ENCODE data around the gene TMEM238. TPM values are rescaled to one million over a fixed set of nuclear protein-coding genes. Genes with fewer than 3 reads are reported as not detected.
A peak's percentile ranks its signal among the peaks of the same experiment; 100 is the strongest.

Gene TMEM238
- total and polyA plus RNA-seq, 9 of the 15 experiments (the other 6 are each of a cell fraction or from before 2014, with no cell fraction given): 0.18 to 5.1 (median 1.3) TPM; not detected in 4

GRCh38 chr19:55384131-55384919, at the start of gene TMEM238 (continued):
- no peak for TF ChIP-seq CREB5 (CRISPR knock-in tag; IDR thresholded peaks at IDR 0.05)
- no peak for TF ChIP-seq ELF4 (CRISPR knock-in tag; IDR thresholded peaks at IDR 0.05)
- no peak for TF ChIP-seq CBX3 (IDR thresholded peaks at IDR 0.05; ENCODE audit: borderline replicate concordance in 1 of 2, low read length in 2 of 2)
- TF ChIP-seq NR3C1 (CRISPR knock-in tag; IDR thresholded peaks at IDR 0.05): no peak
- TF ChIP-seq EWSR1 (IDR thresholded peaks at IDR 0.05; ENCODE audit: borderline replicate concordance, low read depth, partially characterized antibody): no peak
- no peak for TF ChIP-seq ZFP1 (CRISPR knock-in tag; IDR thresholded peaks at IDR 0.05)
- TF ChIP-seq YBX1 (IDR thresholded peaks at IDR 0.05): no peak
- peak; percentile 34; the same call in 1 of the 2 replicates for TF ChIP-seq CXXC5 (CRISPR knock-in tag; IDR thresholded peaks at IDR 0.05)
- TF ChIP-seq BRD9 (IDR thresholded peaks at IDR 0.05; ENCODE audit: low read depth, partially characterized antibody): no peak
- peak; percentile 89; the same call in 1 of the 2 replicates for TF ChIP-seq KAT7 (CRISPR knock-in tag; IDR thresholded peaks at IDR 0.05; ENCODE audit: borderline replicate concordance)
- TF ChIP-seq SAP30 (IDR thresholded peaks at IDR 0.05; ENCODE audit: borderline replicate concordance, insufficient read depth, low read depth, low read length, poor library complexity, severe bottlenecking): peak; percentile 59
- TF ChIP-seq AFF4 (CRISPR knock-in tag; IDR thresholded peaks at IDR 0.05): peak; percentile 74; the same call in 1 of the 2 replicates
- no peak; the same call in 1 of the 2 replicates for TF ChIP-seq PML (IDR thresholded peaks at IDR 0.05; ENCODE audit: low read length)
- no peak for TF ChIP-seq SNIP1 (IDR thresholded peaks at IDR 0.05; ENCODE audit: low read depth)
- no peak for TF ChIP-seq RNF219 (CRISPR knock-in tag; IDR thresholded peaks at IDR 0.05)
- no peak for TF ChIP-seq ZNF133 (CRISPR knock-in tag; IDR thresholded peaks at IDR 0.05)
- TF ChIP-seq PPARD (CRISPR knock-in tag; IDR thresholded peaks at IDR 0.05): no peak
- TF ChIP-seq NR1H2 (CRISPR knock-in tag; IDR thresholded peaks at IDR 0.05): no peak
- no peak for TF ChIP-seq OTX1 (CRISPR knock-in tag; IDR thresholded peaks at IDR 0.05)
- no peak for TF ChIP-seq PTRF (tag; IDR thresholded peaks at IDR 0.05)
- TF ChIP-seq ZNF165 (CRISPR knock-in tag; IDR thresholded peaks at IDR 0.05; ENCODE audit: borderline replicate concordance): no peak
- no peak for TF ChIP-seq ZNF668 (CRISPR knock-in tag; IDR thresholded peaks at IDR 0.05)

Measured in K562 (cell line).